ENCODE measurements around the gene PRR23A. TPM values are rescaled to one million over a fixed set of nuclear protein-coding genes. Genes with fewer than 3 reads are reported as not detected.

Gene PRR23A
- not detected for polyA plus RNA-seq (2013)

DNA sequence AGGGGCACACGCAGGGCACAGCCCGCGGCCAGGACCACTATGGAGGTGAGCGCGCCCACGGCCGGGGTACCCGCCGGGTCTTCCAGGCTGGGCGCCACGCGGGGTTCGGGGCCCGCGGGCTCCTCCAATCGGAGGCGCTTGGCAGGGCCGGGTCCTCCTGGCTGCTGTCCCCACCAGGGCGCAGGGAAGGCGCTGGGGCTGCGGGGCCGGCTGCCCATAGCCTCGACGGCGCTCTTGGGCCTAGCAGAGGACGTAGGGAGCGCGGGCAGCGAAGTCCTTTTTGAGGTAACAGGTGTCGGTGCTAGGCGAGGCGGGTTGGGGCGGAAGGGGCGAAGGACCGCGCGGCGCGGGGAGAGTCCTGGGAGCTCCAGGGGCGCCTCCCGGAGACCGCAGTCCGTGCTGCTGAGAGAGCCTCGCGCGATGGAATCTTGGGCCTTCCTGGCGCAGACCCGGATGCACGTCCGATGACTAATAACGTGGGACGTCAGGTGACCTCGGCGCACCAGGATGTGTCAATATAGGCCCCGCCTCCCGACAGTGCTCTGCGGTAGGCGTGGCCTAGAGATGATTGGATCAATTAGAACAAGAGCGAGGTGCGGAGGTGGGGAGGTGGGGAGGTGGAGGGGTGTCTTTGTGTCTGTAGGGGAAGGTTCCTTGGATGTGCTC is at the start of gene PRR23A:
Gene PRR23A (minus strand): TSS at position 218 of the 666 bp plus-strand sequence. CDS start 0 bp downstream, at position 218.
- DNase-seq: no peak
- Histone ChIP-seq H3K4me1 (ENCODE audit: control extremely low read depth in 1 of 4, control insufficient read depth in 4 of 4, insufficient read depth in 4 of 4, low read length in 3 of 4) (no peaks in the 10 kb centered on the region), H3K36me3 (ENCODE audit: control insufficient read depth in 4 of 4, insufficient read depth in 4 of 4, low read length in 3 of 4) (no peaks in the 10 kb centered on the region), H3K4me3 (ENCODE audit: control insufficient read depth in 1 of 7, extremely low read depth in 1 of 7, insufficient read depth in 4 of 7, low read depth in 2 of 7, low read length in 6 of 7) (no peak within 1 kb of the TSS), H3K27me3 (replicated peaks in 2 of 5; ENCODE audit: control insufficient read depth in 4 of 5, insufficient read depth in 5 of 5, low read length in 4 of 5) (peaks cover 0 to 4% (median 0%) of the 10 kb centered on the region in 5 experiments), H3K27ac (ENCODE audit: insufficient read depth in 1 of 2, low read depth in 1 of 2, low read length in 2 of 2, poor library complexity in 1 of 2, severe bottlenecking in 2 of 2) (no peak within 1 kb of the TSS), H3K9me3 (ENCODE audit: control extremely low read depth in 1 of 5, control insufficient read depth in 4 of 5, insufficient read depth in 2 of 5, low read depth in 1 of 5, low read length in 4 of 5) (peaks cover 0 to 17% (median 5%) of the 10 kb centered on the region in 5 experiments)
- POLR2A ChIA-PET: no interaction called here
- CTCF ChIA-PET: no interaction called here
- WGBS (ENCODE audit: insufficient coverage): 75% methylated on average over 60 of the region's 60 CpGs

DNA sequence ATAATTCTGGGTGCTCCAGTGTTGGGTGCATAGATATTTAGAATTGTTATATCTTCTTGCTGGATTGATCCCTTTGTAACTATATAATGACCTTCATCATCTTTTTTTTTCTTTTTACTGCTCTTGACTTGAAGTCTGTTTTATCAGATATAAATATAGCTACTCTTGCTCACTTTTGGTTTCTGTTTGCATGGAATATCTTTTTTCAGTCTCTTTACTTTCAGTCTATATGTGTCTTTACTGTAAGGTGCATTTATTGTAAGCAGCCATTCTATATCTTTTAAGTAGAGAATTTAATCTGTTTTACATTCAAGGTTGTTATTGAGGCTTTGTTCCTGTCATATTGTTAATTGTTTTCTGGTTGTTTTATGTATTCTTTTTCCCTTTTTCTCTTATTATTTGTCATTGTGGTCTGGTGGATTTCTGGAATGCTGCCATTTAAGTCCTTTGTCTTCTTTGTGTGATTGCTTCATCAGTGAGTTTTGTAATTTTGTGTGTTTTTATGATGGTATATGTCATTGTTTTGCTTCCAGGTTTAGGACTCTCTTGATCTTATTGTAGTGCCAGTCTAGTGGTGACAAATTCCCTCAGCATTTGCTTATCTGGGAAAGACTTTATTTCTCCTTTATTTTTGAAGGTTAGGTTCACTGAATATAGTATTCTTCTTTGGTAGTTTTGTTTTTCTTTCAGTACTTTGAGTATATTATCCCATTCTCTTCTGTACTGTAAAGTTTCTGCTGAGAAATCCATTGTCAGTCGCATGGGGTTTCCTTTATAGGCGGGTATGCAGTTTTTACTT is 46.9 kb upstream of the PRR23A start:
- WGBS (ENCODE audit: insufficient coverage): no CpG with 5 or more reads among the region's 2 CpGs
- ChIA-PET CTCF (no interaction called here), POLR2A (interaction anchor here (0.7 kb wide), 1 partner anchor 1491 kb away, joined by 3 read pairs; no protein-coding TSS in a partner anchor)
- Histone ChIP-seq H3K27ac (ENCODE audit: insufficient read depth in 1 of 2, low read depth in 1 of 2, low read length in 2 of 2, poor library complexity in 1 of 2, severe bottlenecking in 2 of 2) (no peak overlapping the region), H3K9me3 (ENCODE audit: control extremely low read depth in 1 of 5, control insufficient read depth in 4 of 5, insufficient read depth in 2 of 5, low read depth in 1 of 5, low read length in 4 of 5) (peaks cover 2 to 24% (median 4%) of the 10 kb centered on the region in 5 experiments), H3K4me1 (ENCODE audit: control extremely low read depth in 1 of 4, control insufficient read depth in 4 of 4, insufficient read depth in 4 of 4, low read length in 3 of 4) (no peaks in the 10 kb centered on the region), H3K27me3 (replicated peaks in 2 of 5; ENCODE audit: control insufficient read depth in 4 of 5, insufficient read depth in 5 of 5, low read length in 4 of 5) (no peaks in the 10 kb centered on the region), H3K4me3 (ENCODE audit: control insufficient read depth in 1 of 7, extremely low read depth in 1 of 7, insufficient read depth in 4 of 7, low read depth in 2 of 7, low read length in 6 of 7) (no peak overlapping the region), H3K36me3 (ENCODE audit: control insufficient read depth in 4 of 4, insufficient read depth in 4 of 4, low read length in 3 of 4) (no peaks in the 10 kb centered on the region)
- DNase-seq: no peak

GRCh38 chr3:139044366-139045210 is 38.5 kb upstream of the PRR23A start, which contains the start of gene PRR23C:
Gene PRR23C (minus strand): TSS chr3:139044892. CDS start chr3:139044620, 272 bp downstream.
- H3K27ac ChIP-seq (ENCODE audit: insufficient read depth in 1 of 2, low read depth in 1 of 2, low read length in 2 of 2, poor library complexity in 1 of 2, severe bottlenecking in 2 of 2): no peak within 1 kb of the TSS
- no peaks in the 10 kb centered on the region for H3K4me1 ChIP-seq (ENCODE audit: control extremely low read depth in 1 of 4, control insufficient read depth in 4 of 4, insufficient read depth in 4 of 4, low read length in 3 of 4)
- 54% methylated on average over 66 of the region's 77 CpGs for WGBS (ENCODE audit: insufficient coverage)
- DNase-seq: no peak
- CTCF ChIA-PET: no interaction called here
- peaks cover 0 to 19% (median 0%) of the 10 kb centered on the region in 5 experiments for H3K27me3 ChIP-seq (replicated peaks in 2 of 5; ENCODE audit: control insufficient read depth in 4 of 5, insufficient read depth in 5 of 5, low read length in 4 of 5)
- H3K9me3 ChIP-seq (ENCODE audit: control extremely low read depth in 1 of 5, control insufficient read depth in 4 of 5, insufficient read depth in 2 of 5, low read depth in 1 of 5, low read length in 4 of 5): peaks cover 0 to 29% (median 21%) of the 10 kb centered on the region in 5 experiments
- POLR2A ChIA-PET: no interaction called here
- no peak within 1 kb of the TSS for H3K4me3 ChIP-seq (ENCODE audit: control insufficient read depth in 1 of 7, extremely low read depth in 1 of 7, insufficient read depth in 4 of 7, low read depth in 2 of 7, low read length in 6 of 7)
- H3K36me3 ChIP-seq (ENCODE audit: control insufficient read depth in 4 of 4, insufficient read depth in 4 of 4, low read length in 3 of 4): no peaks in the 10 kb centered on the region

GRCh38 chr3:139043554-139044365 is 37.7 kb upstream of the PRR23A start:
- Histone ChIP-seq H3K4me3 (ENCODE audit: control insufficient read depth in 1 of 7, extremely low read depth in 1 of 7, insufficient read depth in 4 of 7, low read depth in 2 of 7, low read length in 6 of 7) (no peak overlapping the region), H3K9me3 (ENCODE audit: control extremely low read depth in 1 of 5, control insufficient read depth in 4 of 5, insufficient read depth in 2 of 5, low read depth in 1 of 5, low read length in 4 of 5) (peaks cover 0 to 26% (median 21%) of the 10 kb centered on the region in 5 experiments), H3K36me3 (ENCODE audit: control insufficient read depth in 4 of 4, insufficient read depth in 4 of 4, low read length in 3 of 4) (no peaks in the 10 kb centered on the region), H3K27ac (ENCODE audit: insufficient read depth in 1 of 2, low read depth in 1 of 2, low read length in 2 of 2, poor library complexity in 1 of 2, severe bottlenecking in 2 of 2) (no peak overlapping the region), H3K27me3 (replicated peaks in 2 of 5; ENCODE audit: control insufficient read depth in 4 of 5, insufficient read depth in 5 of 5, low read length in 4 of 5) (peaks cover 0 to 19% (median 4%) of the 10 kb centered on the region in 5 experiments), H3K4me1 (ENCODE audit: control extremely low read depth in 1 of 4, control insufficient read depth in 4 of 4, insufficient read depth in 4 of 4, low read length in 3 of 4) (no peaks in the 10 kb centered on the region)
- no peak for DNase-seq
- ChIA-PET CTCF (no interaction called here), POLR2A (no interaction called here)
- WGBS (ENCODE audit: insufficient coverage): 80% methylated on average over 47 of the region's 50 CpGs

DNA sequence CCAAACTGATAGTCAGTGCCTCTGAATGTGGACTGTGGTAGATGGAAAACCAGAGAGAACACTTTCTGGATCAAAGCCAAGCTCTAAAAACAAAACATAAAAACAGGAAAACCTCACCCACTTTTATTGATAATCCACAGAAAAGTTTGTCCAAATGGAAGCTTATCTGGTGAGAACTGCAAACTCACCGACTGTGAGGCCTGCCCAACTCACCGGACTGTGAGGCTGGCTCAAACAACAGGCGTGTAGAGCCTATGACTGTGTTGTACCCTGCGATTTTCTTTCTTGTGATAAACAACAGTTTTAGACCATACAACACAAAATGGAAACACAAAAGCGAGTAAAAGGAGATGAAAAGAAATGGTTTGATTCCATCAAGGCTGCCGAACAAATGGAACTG is 31.4 kb upstream of the PRR23A start:
- POLR2A ChIA-PET: no interaction called here
- CTCF ChIA-PET: no interaction called here
- no peak for DNase-seq
- Histone ChIP-seq H3K27ac (ENCODE audit: insufficient read depth in 1 of 2, low read depth in 1 of 2, low read length in 2 of 2, poor library complexity in 1 of 2, severe bottlenecking in 2 of 2) (no peak overlapping the region), H3K4me1 (ENCODE audit: control extremely low read depth in 1 of 4, control insufficient read depth in 4 of 4, insufficient read depth in 4 of 4, low read length in 3 of 4) (no peaks in the 10 kb centered on the region), H3K4me3 (ENCODE audit: control insufficient read depth in 1 of 7, extremely low read depth in 1 of 7, insufficient read depth in 4 of 7, low read depth in 2 of 7, low read length in 6 of 7) (no peak overlapping the region), H3K36me3 (ENCODE audit: control insufficient read depth in 4 of 4, insufficient read depth in 4 of 4, low read length in 3 of 4) (no peaks in the 10 kb centered on the region), H3K9me3 (ENCODE audit: control extremely low read depth in 1 of 5, control insufficient read depth in 4 of 5, insufficient read depth in 2 of 5, low read depth in 1 of 5, low read length in 4 of 5) (no peaks in the 10 kb centered on the region), H3K27me3 (replicated peaks in 2 of 5; ENCODE audit: control insufficient read depth in 4 of 5, insufficient read depth in 5 of 5, low read length in 4 of 5) (peaks cover 0 to 4% (median 0%) of the 10 kb centered on the region in 5 experiments)
- 92% methylated on average over 3 of the region's 6 CpGs for WGBS (ENCODE audit: insufficient coverage)

DNA sequence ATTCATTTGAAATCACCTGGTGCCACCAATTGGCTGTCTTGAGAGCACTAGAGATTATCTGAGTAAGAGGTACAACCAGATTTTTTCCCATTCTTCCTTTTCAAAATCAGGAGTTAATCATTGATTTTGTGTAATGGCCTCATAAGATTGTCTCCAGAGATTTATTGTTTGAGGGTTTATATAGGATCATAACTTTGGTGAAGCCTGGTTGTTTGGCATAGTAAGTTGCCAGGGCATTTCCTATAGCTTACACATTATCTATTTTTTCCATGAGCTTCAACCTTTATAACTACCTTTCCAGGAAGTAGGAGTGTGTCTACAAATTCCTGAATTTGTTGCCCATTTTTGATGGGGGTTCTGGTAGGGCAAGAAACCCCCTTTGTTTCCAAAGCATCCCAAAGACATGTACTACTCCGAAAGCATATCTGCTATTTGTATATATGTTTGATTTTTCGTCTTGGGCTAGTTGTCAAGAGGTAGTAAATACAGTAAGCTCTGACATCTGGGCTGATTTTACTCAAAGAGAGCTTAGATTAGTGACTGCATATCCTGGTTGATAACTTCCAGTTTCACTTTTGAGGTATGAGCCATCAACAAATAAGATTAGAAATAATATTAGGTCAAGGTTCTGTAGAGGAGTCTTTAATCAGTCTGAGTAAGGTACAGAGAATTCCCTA is 26.4 kb upstream of the PRR23A start:
- Histone ChIP-seq H3K4me3 (ENCODE audit: control insufficient read depth in 1 of 7, extremely low read depth in 1 of 7, insufficient read depth in 4 of 7, low read depth in 2 of 7, low read length in 6 of 7) (no peak overlapping the region), H3K27ac (ENCODE audit: insufficient read depth in 1 of 2, low read depth in 1 of 2, low read length in 2 of 2, poor library complexity in 1 of 2, severe bottlenecking in 2 of 2) (no peak overlapping the region), H3K9me3 (ENCODE audit: control extremely low read depth in 1 of 5, control insufficient read depth in 4 of 5, insufficient read depth in 2 of 5, low read depth in 1 of 5, low read length in 4 of 5) (peaks cover 0 to 7% (median 0%) of the 10 kb centered on the region in 5 experiments), H3K27me3 (replicated peaks in 2 of 5; ENCODE audit: control insufficient read depth in 4 of 5, insufficient read depth in 5 of 5, low read length in 4 of 5) (no peaks in the 10 kb centered on the region), H3K4me1 (ENCODE audit: control extremely low read depth in 1 of 4, control insufficient read depth in 4 of 4, insufficient read depth in 4 of 4, low read length in 3 of 4) (no peaks in the 10 kb centered on the region), H3K36me3 (ENCODE audit: control insufficient read depth in 4 of 4, insufficient read depth in 4 of 4, low read length in 3 of 4) (no peaks in the 10 kb centered on the region)
- WGBS (ENCODE audit: insufficient coverage): 100% methylated on average over 1 of the region's 2 CpGs
- ChIA-PET CTCF (interaction anchor here (0.7 kb wide), 1 partner anchor 1608 kb away, joined by 3 read pairs; no protein-coding TSS in a partner anchor), POLR2A (no interaction called here)
- no peak for DNase-seq
